Cardiac muscle cell (in vitro differentiated cells and primary cell): Measurements from ENCODE around the gene ACAA2. TPM values are rescaled to one million over a fixed set of nuclear protein-coding genes. Genes with fewer than 3 reads are reported as not detected.
A peak's percentile ranks its signal among the peaks of the same experiment; 100 is the strongest.
"Not testable (repeated sequence)": the region's sequence is repeated elsewhere in the genome, so short reads cannot be mapped to it uniquely, and the experiment has no call there.

Experiments used
- DNase-seq, 2 donors: peaks; one replicate each; pipeline versions ENCODE4 v3.0.0 to v3.0.0-alpha.2; 2010 to 2017; ENCODE audit warnings: low read depth in 1 of 2, low spot score in 1 of 2
- H3K27ac ChIP-seq: fragments of 200-600 bp; sonication (generic); 2 replicates; pipeline ENCODE4 v1.5.1; 2016
- H3K27me3 ChIP-seq: fragments of 200-600 bp; sonication (generic); 2 replicates; pipeline ENCODE4 v1.6.0; 2016; ENCODE audit warnings: control low read depth
- H3K36me3 ChIP-seq: fragments of 200-600 bp; sonication (generic); 2 replicates; pipeline ENCODE4 v1.5.1; 2016; ENCODE audit warnings: control low read depth
- H3K4me1 ChIP-seq: fragments of 200-600 bp; sonication (generic); 2 replicates; pipeline ENCODE4 v1.8.1; 2017; ENCODE audit warnings: low read depth, mild to moderate bottlenecking, mixed run types
- H3K4me3 ChIP-seq: fragments of 200-600 bp; sonication (generic); 2 replicates; pipeline ENCODE4 v1.5.1; 2016; ENCODE audit warnings: mild to moderate bottlenecking
- H3K9me3 ChIP-seq: fragments of 200-600 bp; sonication (generic); 2 replicates; pipeline ENCODE4 v1.5.1; 2017; ENCODE audit warnings: low read depth, mild to moderate bottlenecking, control low read depth
- polyA plus RNA-seq: library from polyadenylated mRNA; unstranded; fragments of >200 nt; fragmentation: Nextera tagmentation; extraction: Ambion mirVana; gene quantifications from 2 replicates; pipeline ENCODE4 v1.2.1, GENCODE V29; 2016
- total RNA-seq: library from RNA; depleted of rRNA; stranded (reverse); fragments of >200 nt; gene quantifications from 2 replicates; pipeline ENCODE4 v1.2.3, GENCODE V29; 2016
- TF ChIP-seq, protein P1 (sequence below): IDR thresholded peaks from 2 replicates; pipeline ENCODE4 v1.5.1; 2012; ENCODE audit warnings: low read depth, mild to moderate bottlenecking, low read length

ACAA2 gene
- total and polyA plus RNA-seq, 2 experiments from 2014 or later: 68.7 to 150 TPM

DNA sequence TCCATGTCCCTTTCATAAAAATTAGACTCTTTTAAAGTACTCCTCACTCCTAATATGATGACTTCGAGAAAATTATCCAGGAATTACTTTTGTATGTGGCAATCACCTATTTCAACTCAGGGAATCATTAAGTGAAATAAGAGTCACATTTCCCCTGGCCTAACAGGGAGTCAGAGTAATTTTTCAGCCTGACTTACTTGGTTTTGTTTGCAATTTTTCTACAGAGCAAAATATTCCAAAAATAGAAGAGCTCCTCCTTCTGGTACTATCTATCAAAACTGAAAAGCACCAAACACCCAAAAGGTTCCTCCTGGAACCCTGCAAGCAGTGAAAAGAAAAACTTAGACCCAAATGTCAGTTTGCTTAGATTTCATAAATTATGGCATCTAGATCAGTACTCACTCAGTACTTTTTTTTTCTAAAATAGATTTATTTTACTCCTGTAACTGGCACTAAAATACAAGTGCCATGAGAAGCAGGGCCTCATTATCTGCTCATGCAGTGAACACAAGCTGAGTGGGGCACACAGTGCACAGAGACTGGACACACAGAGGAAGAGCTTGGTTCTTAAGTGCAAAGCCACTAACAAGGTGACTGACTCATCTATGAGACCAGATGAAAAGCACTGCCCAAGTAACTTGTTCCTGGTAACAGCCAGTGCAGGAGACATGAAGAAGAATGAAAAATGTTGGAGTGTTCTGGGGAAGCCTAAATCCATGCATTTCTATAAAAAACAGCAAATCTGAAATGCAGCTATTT is 28.7 kb downstream of the ACAA2 start:
- Histone ChIP-seq H3K27ac (no peak overlapping the region), H3K9me3 (no peaks in the 10 kb centered on the region), H3K4me1 (peaks cover 5% of the 10 kb centered on the region), H3K27me3 (no peaks in the 10 kb centered on the region), H3K36me3 (peaks cover 30% of the 10 kb centered on the region), H3K4me3 (no peak overlapping the region)
- DNase-seq: no peak
- TF ChIP-seq, protein P1, sequence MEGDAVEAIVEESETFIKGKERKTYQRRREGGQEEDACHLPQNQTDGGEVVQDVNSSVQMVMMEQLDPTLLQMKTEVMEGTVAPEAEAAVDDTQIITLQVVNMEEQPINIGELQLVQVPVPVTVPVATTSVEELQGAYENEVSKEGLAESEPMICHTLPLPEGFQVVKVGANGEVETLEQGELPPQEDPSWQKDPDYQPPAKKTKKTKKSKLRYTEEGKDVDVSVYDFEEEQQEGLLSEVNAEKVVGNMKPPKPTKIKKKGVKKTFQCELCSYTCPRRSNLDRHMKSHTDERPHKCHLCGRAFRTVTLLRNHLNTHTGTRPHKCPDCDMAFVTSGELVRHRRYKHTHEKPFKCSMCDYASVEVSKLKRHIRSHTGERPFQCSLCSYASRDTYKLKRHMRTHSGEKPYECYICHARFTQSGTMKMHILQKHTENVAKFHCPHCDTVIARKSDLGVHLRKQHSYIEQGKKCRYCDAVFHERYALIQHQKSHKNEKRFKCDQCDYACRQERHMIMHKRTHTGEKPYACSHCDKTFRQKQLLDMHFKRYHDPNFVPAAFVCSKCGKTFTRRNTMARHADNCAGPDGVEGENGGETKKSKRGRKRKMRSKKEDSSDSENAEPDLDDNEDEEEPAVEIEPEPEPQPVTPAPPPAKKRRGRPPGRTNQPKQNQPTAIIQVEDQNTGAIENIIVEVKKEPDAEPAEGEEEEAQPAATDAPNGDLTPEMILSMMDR: peak; percentile 34

DNA sequence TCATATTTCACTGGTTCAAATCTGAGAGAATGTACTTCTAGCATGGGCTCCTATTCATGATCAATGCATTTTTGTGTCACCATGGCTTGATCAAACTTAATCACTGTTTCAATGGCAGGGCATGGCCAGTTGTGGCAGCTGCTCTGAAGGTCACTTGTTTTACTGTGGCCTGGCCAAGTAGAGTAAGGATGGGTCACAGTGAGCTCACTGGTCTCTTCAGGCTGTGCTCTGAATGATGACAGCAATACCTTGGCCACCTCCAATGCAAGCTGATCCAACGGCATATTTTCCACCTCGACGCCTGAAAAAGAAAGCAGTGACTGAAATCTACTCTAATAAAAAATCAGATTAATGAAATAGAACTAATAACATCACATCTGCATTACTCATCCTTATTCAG is 29.7 kb downstream of the ACAA2 start:
- not testable (repeated sequence) for H3K4me1 ChIP-seq, H3K9me3 ChIP-seq, DNase-seq, H3K4me3 ChIP-seq, H3K27ac ChIP-seq, H3K27me3 ChIP-seq
- H3K36me3 ChIP-seq: peaks cover 30% of the 10 kb centered on the region

DNA sequence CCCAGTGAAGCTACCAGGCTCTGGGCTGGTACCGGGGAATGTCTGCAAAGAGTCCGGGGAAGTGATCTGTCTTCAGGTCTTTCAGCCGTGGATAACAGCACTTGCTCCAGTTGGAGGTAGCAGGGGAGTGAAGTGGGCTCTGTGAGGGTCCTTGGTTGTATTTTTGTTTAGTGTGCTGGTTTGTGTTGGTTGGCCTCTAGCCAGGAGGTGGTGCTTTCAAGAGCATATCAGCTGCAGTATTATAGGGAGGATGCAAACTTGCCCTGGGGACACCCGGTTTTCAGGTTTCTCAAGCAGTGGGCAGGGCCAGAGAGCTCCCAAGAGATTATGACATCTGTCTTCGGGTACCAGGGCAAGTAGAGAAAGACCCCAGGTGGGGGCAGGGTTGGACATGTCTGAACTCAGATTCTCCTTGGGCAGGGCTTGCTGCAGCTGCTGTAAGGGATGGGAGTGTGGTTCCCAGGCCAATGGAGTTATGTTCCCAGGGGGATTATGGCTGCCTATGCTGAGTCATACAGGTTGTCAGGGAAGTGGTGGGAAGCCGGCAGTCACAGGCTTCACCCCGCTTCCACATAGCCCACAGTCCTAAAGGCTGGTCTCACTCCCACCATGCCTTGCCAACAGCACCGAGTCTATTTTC is 34.4 kb downstream of the ACAA2 start:
- H3K4me1 ChIP-seq: peaks cover 5% of the 10 kb centered on the region
- H3K4me3 ChIP-seq: no peak overlapping the region
- no peaks in the 10 kb centered on the region for H3K27me3 ChIP-seq
- TF ChIP-seq, protein P1: no peak
- H3K9me3 ChIP-seq: no peaks in the 10 kb centered on the region
- DNase-seq: peak in 1 of 2 donors; percentile 42
- peaks cover 11% of the 10 kb centered on the region for H3K36me3 ChIP-seq
- H3K27ac ChIP-seq: no peak overlapping the region

DNA sequence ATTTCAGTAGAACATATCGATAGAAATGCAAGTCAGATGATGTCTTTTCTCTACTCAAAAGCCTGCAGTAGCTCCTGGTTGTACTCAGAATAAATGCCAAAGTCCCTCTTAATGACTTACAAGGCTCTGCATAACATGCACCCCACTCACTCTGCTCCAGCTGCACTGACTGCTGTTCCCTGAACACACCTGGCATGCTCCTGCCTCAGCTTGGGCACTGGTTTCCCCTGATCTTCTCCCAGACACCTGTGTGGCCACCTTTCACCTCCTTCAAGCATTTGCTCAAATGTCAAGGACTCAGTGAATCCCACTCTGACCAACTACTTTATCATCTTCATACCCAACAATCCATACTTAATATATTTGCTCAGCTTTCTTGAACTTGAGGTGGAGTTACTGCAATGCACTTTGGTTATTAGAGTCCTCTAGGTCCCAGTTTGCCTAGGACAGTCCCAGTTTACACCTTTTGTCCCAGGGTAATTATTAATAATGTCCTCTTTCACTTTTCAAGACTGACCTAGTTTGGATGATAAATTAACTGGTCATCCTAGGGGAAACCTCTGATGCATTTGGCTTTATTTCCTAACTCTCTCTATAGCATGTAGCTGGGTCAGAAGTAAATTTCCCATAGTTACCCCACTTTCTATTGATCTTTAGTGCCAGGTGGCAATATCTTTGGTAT is 44.1 kb downstream of the ACAA2 start:
- Histone ChIP-seq H3K27me3 (no peaks in the 10 kb centered on the region), H3K4me3 (no peak overlapping the region), H3K36me3 (no peaks in the 10 kb centered on the region), H3K4me1 (no peaks in the 10 kb centered on the region), H3K27ac (no peak overlapping the region), H3K9me3 (no peaks in the 10 kb centered on the region)
- no peak for DNase-seq
- TF ChIP-seq, protein P1: no peak

DNA sequence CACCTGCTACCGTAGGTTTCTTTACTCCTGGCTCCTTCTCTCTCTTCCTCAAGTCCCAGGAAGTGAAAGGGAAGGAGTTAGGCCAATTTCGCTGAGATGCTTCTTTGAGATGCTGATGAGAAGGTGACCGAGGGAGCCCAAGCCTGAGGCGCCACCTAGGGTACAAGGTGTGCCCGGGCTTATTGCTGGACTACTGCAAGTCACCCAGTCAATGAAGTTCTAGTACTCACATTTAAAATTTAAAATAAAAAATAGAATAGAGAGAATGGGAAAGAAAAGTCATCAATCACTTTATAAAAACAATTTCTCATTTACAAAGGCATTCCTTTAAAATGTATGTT is 45.3 kb downstream of the ACAA2 start:
- H3K36me3 ChIP-seq: no peaks in the 10 kb centered on the region
- H3K4me3 ChIP-seq: no peak overlapping the region
- H3K9me3 ChIP-seq: no peaks in the 10 kb centered on the region
- TF ChIP-seq, protein P1: peak; percentile 89
- H3K4me1 ChIP-seq: no peaks in the 10 kb centered on the region
- peak; percentile 66 to 85 for DNase-seq
- H3K27me3 ChIP-seq: no peaks in the 10 kb centered on the region
- H3K27ac ChIP-seq: no peak overlapping the region
